Adipocyte (in vitro differentiated cells): ENCODE measurements around the gene CENPS.

Experiments used
- DNase-seq: peaks from one replicate; pipeline ENCODE4 v3.0.0-alpha.2; 2015; ENCODE audit warnings: low read depth
- H3K27me3 ChIP-seq: replicated peaks from 2 replicates; pipeline ENCODE4 v1.7.0; 2013; ENCODE audit warnings: mild to moderate bottlenecking, low read length, moderate library complexity; ENCODE audit not compliant: control insufficient read depth, insufficient read depth
- H3K36me3 ChIP-seq: 2 replicates; pipeline ENCODE4 v1.7.0; 2013; ENCODE audit warnings: low read length, mild to moderate bottlenecking, moderate library complexity; ENCODE audit not compliant: control insufficient read depth, insufficient read depth, severe bottlenecking
- H3K4me1 ChIP-seq: 2 replicates; pipeline ENCODE4 v1.7.0; 2013; ENCODE audit warnings: mild to moderate bottlenecking, low read length, moderate library complexity; ENCODE audit not compliant: control insufficient read depth, insufficient read depth
- H3K4me3 ChIP-seq: 2 replicates; pipeline ENCODE4 v1.7.0; 2013; ENCODE audit warnings: mild to moderate bottlenecking, low read length, moderate library complexity
- H3K9ac ChIP-seq: 2 replicates; pipeline ENCODE4 v1.7.0; 2013; ENCODE audit warnings: mild to moderate bottlenecking, low read length, moderate library complexity
- H3K9me3 ChIP-seq: 2 replicates; pipeline ENCODE4 v1.7.0; 2013; ENCODE audit warnings: mild to moderate bottlenecking, low read length, moderate library complexity; ENCODE audit not compliant: control insufficient read depth

Gene CENPS

GRCh38 chr1:10430216-10431069 lies at the start of gene CENPS:
Gene CENPS, plus strand, starts transcription at chr1:10430433. Its CDS starts 85 bp downstream, at chr1:10430518.
- Histone ChIP-seq H3K4me3 (peak within 1 kb of the TSS; percentile 99), H3K9ac (peak within 1 kb of the TSS; percentile 96), H3K36me3 (no peaks in the 10 kb centered on the region), H3K27me3 (no peaks in the 10 kb centered on the region), H3K4me1 (peaks cover 10% of the 10 kb centered on the region), H3K9me3 (no peaks in the 10 kb centered on the region)
- DNase-seq = peak; percentile 96

GRCh38 chr1:10380594-10381275 lies 49.5 kb upstream of the CENPS start:
- Histone ChIP-seq H3K27me3 (no peaks in the 10 kb centered on the region), H3K36me3 (peaks cover 35% of the 10 kb centered on the region), H3K4me1 (peaks cover 17% of the 10 kb centered on the region), H3K9ac (peak overlapping the region; percentile 40), H3K4me3 (peak overlapping the region; percentile 47), H3K9me3 (no peaks in the 10 kb centered on the region)
- DNase-seq = peak; percentile 71

GRCh38 chr1:10383630-10384029 lies 46.6 kb upstream of the CENPS start:
- Histone ChIP-seq H3K9me3 (no peaks in the 10 kb centered on the region), H3K4me3 (no peak overlapping the region), H3K36me3 (peaks cover 17% of the 10 kb centered on the region), H3K4me1 (peaks cover 39% of the 10 kb centered on the region), H3K27me3 (no peaks in the 10 kb centered on the region), H3K9ac (no peak overlapping the region)
- DNase-seq = no peak

GRCh38 chr1:10384219-10384618 lies 46.0 kb upstream of the CENPS start:
- H3K9me3 ChIP-seq = no peaks in the 10 kb centered on the region
- no peak for DNase-seq
- H3K4me3 ChIP-seq = no peak overlapping the region
- H3K9ac ChIP-seq = no peak overlapping the region
- no peaks in the 10 kb centered on the region for H3K27me3 ChIP-seq
- H3K36me3 ChIP-seq = peaks cover 11% of the 10 kb centered on the region
- peaks cover 45% of the 10 kb centered on the region for H3K4me1 ChIP-seq

GRCh38 chr1:10386761-10387676 lies 43.2 kb upstream of the CENPS start:
- Histone ChIP-seq H3K27me3 (no peaks in the 10 kb centered on the region), H3K9me3 (no peaks in the 10 kb centered on the region), H3K36me3 (peaks cover 6% of the 10 kb centered on the region), H3K9ac (peak overlapping the region; percentile 81), H3K4me1 (peaks cover 38% of the 10 kb centered on the region), H3K4me3 (peak overlapping the region; percentile 74)
- DNase-seq = no peak

- DNase-seq = peak; percentile 79
- peak overlapping the region; percentile 74 for H3K4me3 ChIP-seq
- H3K36me3 ChIP-seq = peaks cover 6% of the 10 kb centered on the region
- H3K9ac ChIP-seq = peak overlapping the region; percentile 81
- H3K27me3 ChIP-seq = no peaks in the 10 kb centered on the region
- H3K9me3 ChIP-seq = no peaks in the 10 kb centered on the region
- peaks cover 38% of the 10 kb centered on the region for H3K4me1 ChIP-seq
These were observed 42.4 kb upstream of the CENPS start for GRCh38 chr1:10387677-10388386.

GRCh38 chr1:10388387-10388715 lies 41.9 kb upstream of the CENPS start:
- Histone ChIP-seq H3K9ac (peak overlapping the region; percentile 81), H3K9me3 (no peaks in the 10 kb centered on the region)

GRCh38 chr1:10389271-10389973 lies 40.8 kb upstream of the CENPS start:
- peaks cover 5% of the 10 kb centered on the region for H3K9me3 ChIP-seq
- H3K4me3 ChIP-seq = no peak overlapping the region
- H3K9ac ChIP-seq = peak overlapping the region; percentile 81
- peaks cover 38% of the 10 kb centered on the region for H3K4me1 ChIP-seq
- no peaks in the 10 kb centered on the region for H3K27me3 ChIP-seq
- no peak for DNase-seq
- H3K36me3 ChIP-seq = peaks cover 2% of the 10 kb centered on the region

More at GRCh38 chr1:10388387-10388715, 41.9 kb upstream of the CENPS start:
- Histone ChIP-seq H3K36me3 (peaks cover 6% of the 10 kb centered on the region), H3K4me3 (peak overlapping the region; percentile 74), H3K27me3 (no peaks in the 10 kb centered on the region), H3K4me1 (peaks cover 38% of the 10 kb centered on the region)
- DNase-seq = no peak

GRCh38 chr1:10396870-10397269 lies 33.4 kb upstream of the CENPS start:
- peaks cover 6% of the 10 kb centered on the region for H3K9me3 ChIP-seq
- peaks cover 11% of the 10 kb centered on the region for H3K4me1 ChIP-seq
- no peaks in the 10 kb centered on the region for H3K36me3 ChIP-seq
- H3K4me3 ChIP-seq = no peak overlapping the region
- no peak for DNase-seq
- no peaks in the 10 kb centered on the region for H3K27me3 ChIP-seq
- H3K9ac ChIP-seq = no peak overlapping the region

GRCh38 chr1:10398278-10398733 lies 31.9 kb upstream of the CENPS start:
- no peak for DNase-seq
- Histone ChIP-seq H3K9ac (peak overlapping the region; percentile 75), H3K36me3 (peaks cover 12% of the 10 kb centered on the region), H3K4me3 (peak overlapping the region; percentile 87), H3K27me3 (no peaks in the 10 kb centered on the region), H3K4me1 (peaks cover 19% of the 10 kb centered on the region), H3K9me3 (peaks cover 6% of the 10 kb centered on the region)
